Ishikawa (cell line): Measurements from ENCODE around the gene PIGQ.

ENCODE experiments used
- CEBPB ChIP-seq: IDR thresholded peaks from 2 replicates; pipeline ENCODE4 v1.6.1; 2012
- CREB1 ChIP-seq: IDR thresholded peaks from 2 replicates; pipeline ENCODE4 v1.6.1; 2012; ENCODE audit warnings: low read depth
- EGR1 ChIP-seq: IDR thresholded peaks from 2 replicates; pipeline ENCODE4 v1.6.1; 2012
- EP300 ChIP-seq: IDR thresholded peaks from 2 replicates; pipeline ENCODE4 v1.6.1; 2012; ENCODE audit warnings: borderline replicate concordance
- FOXM1 ChIP-seq: IDR thresholded peaks from 2 replicates; pipeline ENCODE4 v1.6.1; 2012; ENCODE audit warnings: low read depth, borderline replicate concordance
- NFIC ChIP-seq: IDR thresholded peaks from 2 replicates; pipeline ENCODE4 v1.6.1; 2012
- RAD21 ChIP-seq: IDR thresholded peaks from 2 replicates; pipeline ENCODE4 v1.6.1; 2012; ENCODE audit warnings: low read depth
- TAF1 ChIP-seq: IDR thresholded peaks from 2 replicates; pipeline ENCODE4 v1.6.1; 2012; ENCODE audit warnings: low read depth, mild to moderate bottlenecking
- TCF12 ChIP-seq: IDR thresholded peaks from 2 replicates; pipeline ENCODE4 v1.6.1; 2012; ENCODE audit warnings: low read depth
- TEAD4 ChIP-seq: IDR thresholded peaks from 2 replicates; pipeline ENCODE4 v1.6.1; 2012
- YY1 ChIP-seq: IDR thresholded peaks from 2 replicates; pipeline ENCODE4 v1.6.1; 2012; ENCODE audit warnings: low read depth
- ZBTB7A ChIP-seq: IDR thresholded peaks from 2 replicates; pipeline ENCODE4 v1.6.1; 2012; ENCODE audit warnings: low read depth
- TF ChIP-seq, protein P1 (sequence below): IDR thresholded peaks from 2 replicates; pipeline ENCODE4 v1.6.1; 2012; ENCODE audit warnings: low read depth, mild to moderate bottlenecking
- TF ChIP-seq, protein P2 (sequence below): IDR thresholded peaks from 2 replicates; pipeline ENCODE4 v1.6.1; 2012
- TF ChIP-seq, protein P3 (sequence below): IDR thresholded peaks from 2 replicates; pipeline ENCODE4 v1.6.1; 2012

The PIGQ gene

DNA sequence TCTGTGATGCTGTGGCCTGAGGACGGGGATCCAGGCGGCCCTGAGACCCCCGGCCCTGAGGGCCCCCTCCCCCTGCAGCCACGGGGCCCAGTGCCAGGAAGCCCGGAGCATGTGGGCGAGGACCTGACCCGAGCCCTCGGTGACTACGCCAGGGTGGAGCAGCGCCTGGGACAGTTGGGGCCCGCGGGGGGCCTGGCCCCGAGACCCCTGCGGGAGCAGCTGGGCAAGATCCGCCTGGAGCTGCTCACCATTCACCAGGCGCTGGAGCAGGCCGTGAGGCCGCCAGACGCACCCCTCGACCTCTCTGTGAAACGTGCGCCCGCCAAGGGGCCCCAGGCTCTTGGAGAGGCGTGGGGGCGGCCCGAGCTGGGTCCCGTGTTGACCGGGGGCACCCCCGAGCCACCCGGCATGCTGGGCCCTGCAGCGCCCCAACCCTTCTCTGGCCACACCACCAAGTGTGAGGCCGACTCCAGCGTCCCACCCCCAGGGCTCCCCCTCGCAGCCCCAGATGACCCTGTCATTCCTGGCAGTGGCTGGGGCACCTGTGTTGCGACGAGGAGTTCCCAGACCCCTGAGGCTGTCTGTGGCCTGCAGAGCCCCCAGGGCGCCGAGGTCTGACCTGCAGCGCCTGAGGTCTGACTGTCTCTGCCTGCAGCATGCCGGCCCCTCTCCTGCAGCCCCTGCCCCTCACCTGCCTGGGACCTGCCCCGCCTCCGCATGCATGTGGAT lies 4.9 kb upstream of the PIGQ start:
- no peak for TF ChIP-seq FOXM1
- TF ChIP-seq, protein P1, sequence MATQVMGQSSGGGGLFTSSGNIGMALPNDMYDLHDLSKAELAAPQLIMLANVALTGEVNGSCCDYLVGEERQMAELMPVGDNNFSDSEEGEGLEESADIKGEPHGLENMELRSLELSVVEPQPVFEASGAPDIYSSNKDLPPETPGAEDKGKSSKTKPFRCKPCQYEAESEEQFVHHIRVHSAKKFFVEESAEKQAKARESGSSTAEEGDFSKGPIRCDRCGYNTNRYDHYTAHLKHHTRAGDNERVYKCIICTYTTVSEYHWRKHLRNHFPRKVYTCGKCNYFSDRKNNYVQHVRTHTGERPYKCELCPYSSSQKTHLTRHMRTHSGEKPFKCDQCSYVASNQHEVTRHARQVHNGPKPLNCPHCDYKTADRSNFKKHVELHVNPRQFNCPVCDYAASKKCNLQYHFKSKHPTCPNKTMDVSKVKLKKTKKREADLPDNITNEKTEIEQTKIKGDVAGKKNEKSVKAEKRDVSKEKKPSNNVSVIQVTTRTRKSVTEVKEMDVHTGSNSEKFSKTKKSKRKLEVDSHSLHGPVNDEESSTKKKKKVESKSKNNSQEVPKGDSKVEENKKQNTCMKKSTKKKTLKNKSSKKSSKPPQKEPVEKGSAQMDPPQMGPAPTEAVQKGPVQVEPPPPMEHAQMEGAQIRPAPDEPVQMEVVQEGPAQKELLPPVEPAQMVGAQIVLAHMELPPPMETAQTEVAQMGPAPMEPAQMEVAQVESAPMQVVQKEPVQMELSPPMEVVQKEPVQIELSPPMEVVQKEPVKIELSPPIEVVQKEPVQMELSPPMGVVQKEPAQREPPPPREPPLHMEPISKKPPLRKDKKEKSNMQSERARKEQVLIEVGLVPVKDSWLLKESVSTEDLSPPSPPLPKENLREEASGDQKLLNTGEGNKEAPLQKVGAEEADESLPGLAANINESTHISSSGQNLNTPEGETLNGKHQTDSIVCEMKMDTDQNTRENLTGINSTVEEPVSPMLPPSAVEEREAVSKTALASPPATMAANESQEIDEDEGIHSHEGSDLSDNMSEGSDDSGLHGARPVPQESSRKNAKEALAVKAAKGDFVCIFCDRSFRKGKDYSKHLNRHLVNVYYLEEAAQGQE = no peak
- no peak for TF ChIP-seq ZBTB7A
- TF ChIP-seq NFIC = no peak
- TF ChIP-seq, protein P2, sequence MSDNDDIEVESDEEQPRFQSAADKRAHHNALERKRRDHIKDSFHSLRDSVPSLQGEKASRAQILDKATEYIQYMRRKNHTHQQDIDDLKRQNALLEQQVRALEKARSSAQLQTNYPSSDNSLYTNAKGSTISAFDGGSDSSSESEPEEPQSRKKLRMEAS = no peak
- no peak for TF ChIP-seq TEAD4
- TF ChIP-seq CEBPB = no peak
- no peak for TF ChIP-seq TCF12
- TF ChIP-seq RAD21 = no peak
- no peak for TF ChIP-seq TAF1
- no peak for TF ChIP-seq CREB1

DNA sequence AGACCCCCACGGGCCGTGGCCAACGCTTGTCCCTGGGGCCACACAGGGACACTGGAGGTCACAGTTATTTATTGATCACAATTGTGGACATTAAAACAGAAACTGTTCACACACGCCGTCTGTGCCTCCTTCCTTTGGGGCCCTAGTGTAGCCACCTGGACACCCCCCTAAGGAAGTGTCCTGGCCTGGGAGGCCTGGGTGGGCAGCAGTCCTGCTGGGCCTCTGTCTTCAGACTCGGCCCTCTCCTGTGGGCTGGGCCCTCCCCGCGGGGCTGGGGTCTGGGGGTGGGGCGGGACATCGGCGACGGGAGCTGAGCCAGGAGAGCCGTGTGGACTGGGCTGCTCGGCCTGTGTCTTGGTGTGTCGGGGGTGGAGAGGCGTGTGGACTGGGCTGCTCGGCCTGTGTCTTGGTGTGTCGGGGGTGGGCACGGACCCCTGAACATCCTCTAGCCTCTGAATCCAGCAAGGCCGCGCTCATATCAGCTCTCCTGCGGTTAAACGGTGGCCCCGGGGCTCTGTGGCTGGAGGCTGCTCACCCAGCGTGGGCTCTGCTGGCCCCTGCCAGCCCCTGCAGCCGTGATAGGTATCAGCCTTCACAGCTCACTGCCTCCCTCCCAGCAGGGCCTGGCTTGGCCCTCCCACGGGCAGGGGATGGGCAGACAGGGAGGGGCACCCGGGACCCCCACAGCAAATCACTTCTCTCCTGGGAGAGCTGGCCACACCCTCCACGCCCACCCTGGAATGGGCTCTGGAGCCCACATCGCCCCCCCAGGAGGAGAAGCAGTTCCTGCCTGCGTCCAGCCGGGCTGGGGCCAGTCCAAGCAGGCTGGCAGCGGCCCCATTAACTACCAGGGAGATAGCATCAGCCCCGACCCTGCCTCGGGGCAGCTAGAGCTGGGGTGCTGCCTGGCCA lies 4.1 kb upstream of the PIGQ start:
- TF ChIP-seq TCF12 = 0 out of 2 replicates have a peak, but pooled peaks have one; percentile 20
- TF ChIP-seq ZBTB7A = peak; percentile 82; the same call in 1 of the 2 replicates
- TF ChIP-seq RAD21 = no peak
- TF ChIP-seq CEBPB = no peak
- TF ChIP-seq TAF1 = 0 out of 2 replicates have a peak, but pooled peaks have one; percentile 4
- TF ChIP-seq NFIC = peak; percentile 56; the same call in 1 of the 2 replicates

DNA sequence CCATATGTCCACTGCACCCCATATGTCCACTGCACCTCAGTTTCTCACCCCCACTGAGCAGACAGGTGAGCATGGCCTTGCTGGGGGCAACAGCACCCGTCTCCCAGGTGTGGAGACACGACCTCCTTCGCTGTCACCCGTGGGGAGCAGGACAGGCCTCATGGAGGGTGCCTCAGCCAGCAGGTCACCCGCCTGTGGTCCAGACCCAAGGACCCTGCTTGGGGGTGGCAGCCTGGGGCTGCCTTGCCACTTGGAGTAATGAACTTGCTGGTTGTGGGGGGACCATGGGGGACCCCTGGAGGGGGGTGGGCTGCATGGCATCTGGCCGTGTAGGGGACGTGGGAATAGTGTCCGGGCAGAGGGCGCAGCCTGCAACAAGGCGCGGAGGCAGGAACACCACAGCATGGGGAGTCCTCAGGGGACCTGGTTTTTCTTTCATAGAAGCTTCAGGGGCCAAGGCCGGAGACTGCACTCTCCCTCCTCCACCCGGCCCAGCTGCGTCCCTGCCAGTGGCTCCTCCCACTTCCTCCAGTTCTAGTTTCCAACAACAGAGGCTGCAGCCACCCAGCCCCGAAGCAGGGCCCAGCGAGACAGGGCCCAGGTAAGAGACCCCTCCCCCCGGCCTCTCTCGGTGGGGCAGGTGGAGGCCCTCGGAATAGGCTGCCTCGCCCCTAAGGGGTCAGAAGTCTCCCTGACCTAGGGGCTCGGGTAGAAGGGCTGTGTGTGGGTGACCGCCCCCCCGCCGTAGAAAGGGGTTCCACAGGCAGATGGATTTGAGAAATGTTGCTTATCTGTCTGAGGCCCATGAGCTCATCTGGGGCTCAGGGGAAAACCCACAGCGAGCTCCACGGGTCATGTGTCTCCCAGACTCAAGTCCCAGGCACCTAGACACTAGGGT lies 3.0 kb upstream of the PIGQ start, which contains the start of gene NHLRC4:
NHLRC4 (plus strand) TSS at position 531 of the 898 bp plus-strand sequence. CDS start 1,043 bp downstream, outside the sequence.
- TF ChIP-seq EP300 = no peak
- TF ChIP-seq ZBTB7A = peak; percentile 50; the same call in 1 of the 2 replicates
- no peak for TF ChIP-seq CREB1
- TF ChIP-seq, protein P3, sequence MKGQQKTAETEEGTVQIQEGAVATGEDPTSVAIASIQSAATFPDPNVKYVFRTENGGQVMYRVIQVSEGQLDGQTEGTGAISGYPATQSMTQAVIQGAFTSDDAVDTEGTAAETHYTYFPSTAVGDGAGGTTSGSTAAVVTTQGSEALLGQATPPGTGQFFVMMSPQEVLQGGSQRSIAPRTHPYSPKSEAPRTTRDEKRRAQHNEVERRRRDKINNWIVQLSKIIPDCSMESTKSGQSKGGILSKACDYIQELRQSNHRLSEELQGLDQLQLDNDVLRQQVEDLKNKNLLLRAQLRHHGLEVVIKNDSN = no peak
- no peak for TF ChIP-seq TEAD4
- TF ChIP-seq TAF1 = no peak

DNA sequence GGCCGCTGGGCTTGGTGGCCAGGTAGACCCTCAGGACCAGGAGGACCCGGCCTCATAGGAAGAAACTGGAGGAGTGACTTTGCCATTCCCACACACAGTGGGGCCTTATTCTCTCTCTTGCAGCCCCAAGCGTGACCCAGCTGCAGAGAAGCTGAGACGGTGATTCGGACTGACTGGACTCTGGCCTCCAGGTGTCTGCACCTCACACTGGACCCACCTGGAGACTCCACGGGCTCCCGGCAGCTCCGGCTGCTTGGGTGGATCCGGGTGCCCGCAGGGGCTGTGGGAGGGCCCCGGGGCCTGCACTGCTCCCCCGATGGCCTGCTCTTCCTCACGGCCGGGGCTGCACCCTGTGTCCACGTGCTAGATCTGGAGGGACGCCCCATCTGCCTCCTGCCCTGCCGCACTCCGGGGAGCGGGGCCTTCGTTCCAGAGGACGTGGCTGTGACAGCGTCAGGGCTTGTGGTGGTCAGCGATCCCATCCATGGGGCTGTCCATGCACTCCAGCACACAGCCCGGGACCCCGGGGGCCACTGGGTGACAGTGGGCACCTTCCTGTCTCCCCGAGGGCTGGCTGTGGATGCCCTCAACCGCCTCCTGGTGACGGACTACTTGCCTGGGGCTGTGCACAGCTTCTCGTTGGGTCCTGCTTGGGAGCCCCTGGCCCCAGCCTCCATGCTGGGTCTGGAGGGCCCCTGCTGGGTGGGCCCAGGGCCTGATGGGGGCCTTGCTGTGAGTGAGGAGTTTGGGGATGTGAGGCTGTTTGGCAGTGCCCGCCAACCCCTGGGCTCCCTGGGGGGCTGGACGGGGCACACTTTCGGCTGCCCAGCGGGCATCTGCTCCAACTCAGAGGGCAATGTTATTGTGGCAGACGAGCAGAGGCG lies 2.2 kb upstream of the PIGQ start:
- TF ChIP-seq, protein P2 = no peak
- no peak for TF ChIP-seq ZBTB7A
- TF ChIP-seq EGR1 = no peak
- no peak for TF ChIP-seq TAF1
- no peak for TF ChIP-seq RAD21
- TF ChIP-seq TCF12 = no peak
- TF ChIP-seq, protein P3 = no peak
- no peak for TF ChIP-seq CEBPB
- no peak for TF ChIP-seq NFIC
- TF ChIP-seq EP300 = no peak
- no peak for TF ChIP-seq CREB1
- TF ChIP-seq TEAD4 = no peak
- no peak for TF ChIP-seq FOXM1
- no peak for TF ChIP-seq YY1

DNA sequence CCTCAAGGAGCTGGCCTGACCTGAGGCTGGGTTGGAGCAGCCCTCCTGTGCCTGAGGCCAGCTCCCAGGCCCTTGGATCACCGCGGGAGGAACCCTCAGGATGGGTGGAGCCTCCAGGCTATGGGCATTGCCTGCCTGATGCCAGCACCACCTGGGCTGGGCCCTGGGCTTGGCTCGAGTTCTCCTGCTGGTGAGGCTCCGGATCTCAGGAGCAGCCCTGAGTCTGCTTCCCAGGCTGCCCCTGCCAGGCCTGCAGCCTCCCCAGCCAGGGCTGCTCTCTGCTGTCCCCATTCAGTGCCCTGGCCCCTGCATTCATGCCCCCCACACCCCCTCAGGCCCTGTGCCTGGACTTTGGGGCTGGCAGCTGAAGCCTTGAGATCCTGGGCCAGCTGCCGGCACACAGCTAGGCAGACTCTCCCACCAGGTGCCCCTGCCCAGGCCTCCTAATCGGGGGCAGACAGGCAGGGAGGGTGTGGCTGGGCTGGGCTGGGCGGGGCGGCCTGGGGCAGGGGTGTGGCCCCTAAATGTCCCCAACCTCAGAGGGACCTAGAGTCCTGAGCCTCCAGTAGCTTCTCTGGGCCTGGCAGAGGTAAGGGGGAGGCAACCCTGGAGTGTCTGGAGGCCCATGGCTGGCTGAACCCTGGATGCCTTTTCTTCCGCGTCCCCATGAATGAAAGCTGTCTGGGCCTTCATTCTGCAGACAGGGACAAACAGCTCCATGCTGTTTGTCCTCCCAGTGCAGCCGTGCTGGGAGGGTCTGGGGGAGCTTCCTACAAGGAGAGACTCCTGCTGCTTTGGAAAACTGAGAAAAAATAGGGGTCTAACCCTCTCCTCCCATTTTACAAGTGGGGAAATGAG lies 1.1 kb upstream of the PIGQ start:
- TF ChIP-seq FOXM1 (no peak), TAF1 (no peak), TEAD4 (no peak), TCF12 (no peak), CREB1 (no peak), EP300 (no peak), YY1 (no peak), RAD21 (no peak), EGR1 (no peak), ZBTB7A (no peak), NFIC (no peak), CEBPB (no peak)
- TF ChIP-seq, protein P1 = no peak
- TF ChIP-seq, protein P3 = no peak
- TF ChIP-seq, protein P2 = no peak
